ENCODE measurements around the gene TEX50.
"Not testable (repeated sequence)": the region's sequence is repeated elsewhere in the genome, so short reads cannot be mapped to it uniquely, and the experiment has no call there.

The TEX50 gene

GRCh38 chr1:173616859-173617258, 18.3 kb upstream of the TEX50 start:
- H3K4me3 ChIP-seq (ENCODE audit: control insufficient read depth, low read depth, low read length), result no peak overlapping the region
- no peak for DNase-seq (ENCODE audit: low read depth)
- TF ChIP-seq, protein P1, sequence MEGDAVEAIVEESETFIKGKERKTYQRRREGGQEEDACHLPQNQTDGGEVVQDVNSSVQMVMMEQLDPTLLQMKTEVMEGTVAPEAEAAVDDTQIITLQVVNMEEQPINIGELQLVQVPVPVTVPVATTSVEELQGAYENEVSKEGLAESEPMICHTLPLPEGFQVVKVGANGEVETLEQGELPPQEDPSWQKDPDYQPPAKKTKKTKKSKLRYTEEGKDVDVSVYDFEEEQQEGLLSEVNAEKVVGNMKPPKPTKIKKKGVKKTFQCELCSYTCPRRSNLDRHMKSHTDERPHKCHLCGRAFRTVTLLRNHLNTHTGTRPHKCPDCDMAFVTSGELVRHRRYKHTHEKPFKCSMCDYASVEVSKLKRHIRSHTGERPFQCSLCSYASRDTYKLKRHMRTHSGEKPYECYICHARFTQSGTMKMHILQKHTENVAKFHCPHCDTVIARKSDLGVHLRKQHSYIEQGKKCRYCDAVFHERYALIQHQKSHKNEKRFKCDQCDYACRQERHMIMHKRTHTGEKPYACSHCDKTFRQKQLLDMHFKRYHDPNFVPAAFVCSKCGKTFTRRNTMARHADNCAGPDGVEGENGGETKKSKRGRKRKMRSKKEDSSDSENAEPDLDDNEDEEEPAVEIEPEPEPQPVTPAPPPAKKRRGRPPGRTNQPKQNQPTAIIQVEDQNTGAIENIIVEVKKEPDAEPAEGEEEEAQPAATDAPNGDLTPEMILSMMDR (conservative IDR thresholded peaks at IDR 0.05; ENCODE audit: control insufficient read depth, insufficient read depth, low read depth, low read length), result no peak

DNA sequence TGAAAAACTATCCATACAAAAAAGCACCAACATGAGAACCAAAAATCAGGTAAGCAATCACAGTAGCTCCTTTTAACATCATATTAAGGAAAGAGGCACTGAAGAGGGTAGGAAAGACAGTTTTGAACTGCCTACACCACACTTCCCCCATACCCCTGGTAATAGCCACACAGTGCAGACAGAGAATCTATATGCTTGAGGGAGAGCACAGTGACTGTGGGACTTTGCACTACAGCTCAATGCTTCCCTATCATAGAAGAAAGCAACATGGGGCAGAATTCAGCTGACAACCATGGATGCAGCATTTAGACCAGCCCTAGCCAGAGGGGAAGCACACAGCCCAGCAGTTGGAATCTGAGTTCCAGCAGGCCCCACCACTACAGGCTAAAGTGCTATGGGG, 7.9 kb upstream of the TEX50 start:
- TF ChIP-seq, protein P1 (conservative IDR thresholded peaks at IDR 0.05; ENCODE audit: control insufficient read depth, insufficient read depth, low read depth, low read length), result no peak
- DNase-seq (ENCODE audit: low read depth), result no peak
- no peak overlapping the region for H3K4me3 ChIP-seq (ENCODE audit: control insufficient read depth, low read depth, low read length)

- TF ChIP-seq, protein P1 (conservative IDR thresholded peaks at IDR 0.05; ENCODE audit: control insufficient read depth, insufficient read depth, low read depth, low read length), result no peak
- no peak overlapping the region for H3K4me3 ChIP-seq (ENCODE audit: control insufficient read depth, low read depth, low read length)
- peak; percentile 2 for DNase-seq (ENCODE audit: low read depth)
Measured at GRCh38 chr1:173628888-173629287, 6.2 kb upstream of the TEX50 start.

GRCh38 chr1:173637236-173638042, 2.3 kb downstream of the TEX50 start:
- not testable (repeated sequence) for H3K4me3 ChIP-seq (ENCODE audit: control insufficient read depth, low read depth, low read length); DNase-seq (ENCODE audit: low read depth)

GRCh38 chr1:173638043-173639021, 3.2 kb downstream of the TEX50 start:
- TF ChIP-seq, protein P1 (conservative IDR thresholded peaks at IDR 0.05; ENCODE audit: control insufficient read depth, insufficient read depth, low read depth, low read length), result no peak
- no peak for DNase-seq (ENCODE audit: low read depth)
- H3K4me3 ChIP-seq (ENCODE audit: control insufficient read depth, low read depth, low read length), result no peak overlapping the region

- no peak overlapping the region for H3K4me3 ChIP-seq (ENCODE audit: control insufficient read depth, low read depth, low read length)
- TF ChIP-seq, protein P1 (conservative IDR thresholded peaks at IDR 0.05; ENCODE audit: control insufficient read depth, insufficient read depth, low read depth, low read length), result no peak
- no peak for DNase-seq (ENCODE audit: low read depth)
Measured at GRCh38 chr1:173639102-173639501, 4.0 kb downstream of the TEX50 start.

DNA sequence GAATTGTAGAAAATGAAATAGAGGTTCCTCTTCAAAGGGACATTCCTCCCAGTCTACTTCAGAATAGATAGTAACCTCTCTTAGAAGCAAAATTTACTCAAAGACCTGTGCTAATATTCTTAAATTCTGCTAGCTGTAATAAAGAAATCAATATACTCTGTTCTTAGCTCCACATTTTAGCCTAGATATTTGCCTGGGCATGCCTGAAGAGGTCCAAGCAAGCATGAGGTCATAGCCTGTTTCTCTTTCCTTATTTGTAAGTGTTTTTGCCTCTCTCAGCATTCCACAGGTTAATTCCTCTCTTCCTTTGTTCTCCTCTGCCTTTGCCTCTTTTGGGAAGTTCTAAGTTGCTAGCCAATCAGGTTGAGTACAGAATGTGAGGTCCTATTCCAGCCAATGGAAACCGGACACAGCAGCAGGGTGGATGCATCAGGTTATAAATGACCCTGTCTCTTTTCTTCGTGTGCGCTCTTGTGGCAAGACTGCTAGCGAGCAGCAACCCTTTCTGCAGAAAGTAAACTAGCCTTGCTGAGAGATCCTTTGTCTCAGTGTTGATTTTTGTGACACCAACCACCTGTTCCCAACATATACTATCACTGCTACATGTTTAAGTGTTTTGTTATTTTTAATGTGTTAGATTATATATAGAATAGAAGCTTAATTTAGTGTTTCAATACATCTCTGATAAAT, 7.5 kb downstream of the TEX50 start:
- peak; percentile 25 for DNase-seq (ENCODE audit: low read depth)

More for the DNA sequence above, 7.5 kb downstream of the TEX50 start:
- H3K4me3 ChIP-seq (ENCODE audit: control insufficient read depth, low read depth, low read length), result not testable (repeated sequence)
